H9 (cell line): ENCODE measurements around the gene ANKRD7. TPM values are rescaled to one million over a fixed set of nuclear protein-coding genes. Genes with fewer than 3 reads are reported as not detected.

ENCODE experiments used
- DNase-seq: peaks from one replicate; pipeline ENCODE4 v3.0.0-alpha.2; 2017
- H2AFZ ChIP-seq: one replicate; pipeline ENCODE4 v1.6.1; 2013; ENCODE audit warnings: mild to moderate bottlenecking, low read length, control low read depth, moderate library complexity
- H2AK5ac ChIP-seq: 2 replicates; pipeline ENCODE4 v1.6.1; 2013; ENCODE audit warnings: low read length, control low read depth, mixed read lengths; ENCODE audit not compliant: insufficient read length
- H2BK120ac ChIP-seq: one replicate; pipeline ENCODE4 v1.6.1; 2013; ENCODE audit warnings: low read depth, mild to moderate bottlenecking, low read length, control low read depth, inconsistent platforms; ENCODE audit not compliant: poor library complexity, severe bottlenecking
- H2BK12ac ChIP-seq: 2 replicates; pipeline ENCODE4 v1.6.1; 2013; ENCODE audit warnings: low read length, control low read depth, mixed read lengths, low read depth; ENCODE audit not compliant: insufficient read length
- H2BK15ac ChIP-seq: 2 replicates; pipeline ENCODE4 v1.6.1; 2013; ENCODE audit warnings: low read depth, low read length, control low read depth
- H2BK20ac ChIP-seq: one replicate; pipeline ENCODE4 v1.6.1; 2013; ENCODE audit warnings: low read depth, mild to moderate bottlenecking, low read length, control low read depth, inconsistent platforms; ENCODE audit not compliant: poor library complexity, severe bottlenecking
- H2BK5ac ChIP-seq: 2 replicates; pipeline ENCODE4 v1.6.1; 2013; ENCODE audit warnings: low read length, control low read depth, mixed read lengths; ENCODE audit not compliant: insufficient read length
- H3K14ac ChIP-seq: 2 replicates; pipeline ENCODE4 v1.6.1; 2013; ENCODE audit warnings: low read length, control low read depth; ENCODE audit not compliant: insufficient read depth
- H3K18ac ChIP-seq: 2 replicates; pipeline ENCODE4 v1.6.1; 2013; ENCODE audit warnings: low read depth, mild to moderate bottlenecking, mixed read lengths, low read length, control low read depth; ENCODE audit not compliant: insufficient read length
- H3K23ac ChIP-seq: 2 replicates; pipeline ENCODE4 v1.6.1; 2013; ENCODE audit warnings: low read length, control low read depth, mixed read lengths, low read depth; ENCODE audit not compliant: insufficient read length
- H3K23me2 ChIP-seq: 2 replicates; pipeline ENCODE4 v1.6.1; 2013; ENCODE audit warnings: low read depth, mild to moderate bottlenecking, mixed read lengths, low read length, control low read depth; ENCODE audit not compliant: insufficient read length, poor library complexity, severe bottlenecking
- H3K27ac ChIP-seq: 2 replicates; pipeline ENCODE4 v1.5.1; 2013; ENCODE audit warnings: low read length, control low read depth, mixed read lengths, low read depth; ENCODE audit not compliant: insufficient read length
- H3K27me3 ChIP-seq: 2 replicates; pipeline ENCODE4 v1.6.1; 2013; ENCODE audit warnings: low read length, control low read depth, inconsistent platforms; ENCODE audit not compliant: insufficient read depth
- H3K4ac ChIP-seq: 2 replicates; pipeline ENCODE4 v1.6.1; 2013; ENCODE audit warnings: low read depth, mild to moderate bottlenecking, control low read depth, inconsistent platforms, low read length, moderate library complexity
- H3K4me1 ChIP-seq: 2 replicates; pipeline ENCODE4 v1.6.1; 2013; ENCODE audit warnings: low read length, control low read depth, inconsistent platforms; ENCODE audit not compliant: insufficient read depth
- H3K4me2 ChIP-seq: 2 replicates; pipeline ENCODE4 v1.6.1; 2013; ENCODE audit warnings: low read length, control low read depth, mixed read lengths; ENCODE audit not compliant: insufficient read length, insufficient read depth
- H3K56ac ChIP-seq: 2 replicates; pipeline ENCODE4 v1.6.1; 2013; ENCODE audit warnings: low read depth, mild to moderate bottlenecking, mixed read lengths, low read length, control low read depth; ENCODE audit not compliant: insufficient read length
- H3K79me1 ChIP-seq: 2 replicates; pipeline ENCODE4 v1.6.1; 2013; ENCODE audit warnings: low read depth, mild to moderate bottlenecking, moderate library complexity, low read length, control low read depth, inconsistent platforms; ENCODE audit not compliant: insufficient read depth, poor library complexity, severe bottlenecking
- H3K79me2 ChIP-seq: 2 replicates; pipeline ENCODE4 v1.6.1; 2013; ENCODE audit warnings: low read length, control low read depth, inconsistent platforms; ENCODE audit not compliant: insufficient read depth
- H3K9ac ChIP-seq: 2 replicates; pipeline ENCODE4 v1.6.1; 2013; ENCODE audit warnings: low read length, control low read depth, mixed read lengths; ENCODE audit not compliant: insufficient read length; ENCODE audit errors: extremely low read depth
- H3K9me3 ChIP-seq: one replicate; pipeline ENCODE4 v1.6.1; 2013; ENCODE audit warnings: low read depth, low read length, inconsistent platforms; ENCODE audit not compliant: control insufficient read depth
- H3T11ph ChIP-seq: one replicate; pipeline ENCODE4 v1.6.1; 2013; ENCODE audit warnings: mild to moderate bottlenecking, low read length, control low read depth, inconsistent platforms
- H4K20me1 ChIP-seq: one replicate; pipeline ENCODE4 v1.6.1; 2013; ENCODE audit not compliant: control insufficient read depth, insufficient read length, insufficient read depth
- H4K5ac ChIP-seq: 2 replicates; pipeline ENCODE4 v1.6.1; 2013; ENCODE audit warnings: low read depth, mild to moderate bottlenecking, mixed read lengths, low read length, control low read depth; ENCODE audit not compliant: insufficient read length
- H4K8ac ChIP-seq: replicated peaks from 2 replicates; pipeline ENCODE4 v1.6.1; 2013; ENCODE audit warnings: low read length, control low read depth, mixed read lengths, low read depth; ENCODE audit not compliant: insufficient read length
- H4K91ac ChIP-seq: 2 replicates; pipeline ENCODE4 v1.6.1; 2013; ENCODE audit warnings: low read depth, mild to moderate bottlenecking, moderate library complexity, mixed read lengths, low read length, control low read depth; ENCODE audit not compliant: insufficient read length
- H3K27ac Mint-ChIP-seq, 3 experiments: 2 replicates in 2 of 3; 3 replicates in 1 of 3; pipeline ENCODE4 v1.8.0; 2020 to 2021; ENCODE audit warnings: mixed read lengths in 3 of 3, mild to moderate bottlenecking in 1 of 3, moderate library complexity in 1 of 3
- H3K27me3 Mint-ChIP-seq: 2 replicates; pipeline ENCODE4 v1.8.0; 2021; ENCODE audit warnings: low read depth, mild to moderate bottlenecking, moderate library complexity, mixed read lengths
- H3K36me3 Mint-ChIP-seq, 3 experiments: 2 replicates in 2 of 3; 3 replicates in 1 of 3; pipeline ENCODE4 v1.8.0; 2020 to 2021; ENCODE audit warnings: low read depth in 3 of 3, mixed read lengths in 3 of 3; ENCODE audit not compliant: insufficient read depth in 1 of 3
- H3K4me1 Mint-ChIP-seq, 2 experiments: 2 replicates each; pipeline ENCODE4 v1.8.0; 2020; ENCODE audit warnings: mixed read lengths in 2 of 2
- H3K4me3 Mint-ChIP-seq, 2 experiments: 2 replicates in 1 of 2; 3 replicates in 1 of 2; pipeline ENCODE4 v1.8.0; 2020 to 2021; ENCODE audit warnings: mild to moderate bottlenecking in 2 of 2, mixed read lengths in 2 of 2, moderate library complexity in 1 of 2
- H3K9me3 Mint-ChIP-seq, 2 experiments: 2 replicates in 1 of 2; 3 replicates in 1 of 2; pipeline ENCODE4 v1.8.0; 2020; ENCODE audit warnings: mild to moderate bottlenecking in 2 of 2, mixed read lengths in 2 of 2, moderate library complexity in 1 of 2
- CTCF ChIP-seq: fragments of 200-600 bp; sonication (generic); conservative IDR thresholded peaks from 3 replicates; pipeline ENCODE4 v1.8.0; 2021; ENCODE audit warnings: antibody characterized with exemption, mild to moderate bottlenecking
- total RNA-seq: library from RNA; stranded (reverse); gene quantifications from 2 replicates; pipeline ENCODE4 v1.2.1, GENCODE V29; 2021

Gene ANKRD7
- total RNA-seq, 1 experiment from 2014 or later: not detected

GRCh38 chr7:118285358-118285757 lies 60.9 kb downstream of the ANKRD7 start:
- no peak overlapping the region for H3T11ph ChIP-seq
- Mint-ChIP-seq H3K27ac (no peak overlapping the region), H3K4me1 (no peaks in the 10 kb centered on the region), H3K4me3 (no peak overlapping the region), H3K27me3 (no peaks in the 10 kb centered on the region), H3K36me3 (peaks cover 4 to 7% (median 5%) of the 10 kb centered on the region in 3 experiments), H3K9me3 (peaks cover 4 to 10% of the 10 kb centered on the region in 2 experiments)
- H3K56ac ChIP-seq: no peak overlapping the region
- no peak overlapping the region for H3K23ac ChIP-seq
- H3K14ac ChIP-seq: no peak overlapping the region
- H3K79me2 ChIP-seq: no peaks in the 10 kb centered on the region
- no peaks in the 10 kb centered on the region for H3K27me3 ChIP-seq
- H3K23me2 ChIP-seq: no peaks in the 10 kb centered on the region
- no peak overlapping the region for H3K27ac ChIP-seq
- H2BK12ac ChIP-seq: no peak overlapping the region
- H3K18ac ChIP-seq: no peak overlapping the region
- H3K9me3 ChIP-seq: no peaks in the 10 kb centered on the region
- no peak for TF ChIP-seq CTCF
- no peak overlapping the region for H4K5ac ChIP-seq
- no peak overlapping the region for H2AK5ac ChIP-seq
- H3K79me1 ChIP-seq: no peaks in the 10 kb centered on the region
- no peak overlapping the region for H4K8ac ChIP-seq
- no peak overlapping the region for H4K91ac ChIP-seq
- no peaks in the 10 kb centered on the region for H4K20me1 ChIP-seq
- H2BK5ac ChIP-seq: no peak overlapping the region
- no peak overlapping the region for H2BK20ac ChIP-seq
- H3K4me2 ChIP-seq: no peak overlapping the region
- H3K4me1 ChIP-seq: no peaks in the 10 kb centered on the region
- no peak for DNase-seq
- no peak overlapping the region for H3K4ac ChIP-seq
- H2AFZ ChIP-seq: no peak overlapping the region
- H2BK15ac ChIP-seq: no peak overlapping the region
- no peak overlapping the region for H2BK120ac ChIP-seq
- H3K9ac ChIP-seq: no peak overlapping the region
